ENCODE results near the gene KRT17.
"Not testable (repeated sequence)": the region's sequence is repeated elsewhere in the genome, so short reads cannot be mapped to it uniquely, and the experiment has no call there.

The KRT17 gene

DNA sequence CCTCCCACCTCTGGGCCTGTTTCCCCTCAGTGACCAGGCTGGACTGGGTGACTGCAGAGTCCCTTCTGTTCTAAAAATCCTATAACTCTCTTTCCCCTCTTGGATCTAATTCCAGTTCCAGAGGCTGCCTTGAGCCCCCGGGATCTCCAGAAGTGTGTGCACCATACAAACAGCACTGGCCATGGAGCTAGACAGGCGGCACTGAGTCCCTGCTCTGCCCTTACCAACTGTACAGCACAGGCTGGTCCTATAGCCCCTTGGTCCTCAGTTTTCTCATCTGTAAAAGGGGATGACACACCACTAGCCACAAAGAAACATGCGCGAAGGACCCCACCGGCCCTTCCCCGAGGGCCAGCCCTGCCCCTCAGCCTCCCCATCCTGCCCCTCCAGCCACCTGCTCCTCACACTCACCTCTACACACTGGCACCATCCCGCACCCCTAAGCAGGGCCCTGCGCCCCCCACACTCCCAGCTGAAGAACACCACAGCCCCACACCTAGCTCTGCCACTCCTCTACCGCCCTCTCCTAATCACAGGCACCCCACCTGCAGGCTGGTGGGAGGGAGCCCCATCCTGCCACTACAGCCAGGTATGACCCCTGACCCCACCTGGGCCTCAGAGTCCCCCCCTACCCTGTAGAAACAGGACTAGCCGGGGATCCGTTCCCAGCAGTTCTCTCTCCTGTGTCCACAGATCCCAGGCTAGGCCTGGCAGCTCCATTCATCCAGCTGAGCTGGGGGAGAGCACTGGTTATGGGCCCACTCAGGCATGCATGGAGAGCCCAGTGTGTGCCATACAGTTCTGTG lies 10.9 kb downstream of the KRT17 start:
- H3K9me3 ChIP-seq (ENCODE audit: control insufficient read depth in 1 of 2, low read length in 2 of 2) = no peaks in the 10 kb centered on the region
- H3K27me3 ChIP-seq (ENCODE audit: low read depth, low read length) = no peaks in the 10 kb centered on the region
- no peak overlapping the region for H3K4me3 ChIP-seq (ENCODE audit: low read depth in 1 of 2, low read length in 2 of 2)
- H3K27ac ChIP-seq (ENCODE audit: low read length) = no peak overlapping the region
- H3K36me3 ChIP-seq (ENCODE audit: control insufficient read depth in 1 of 2, insufficient read depth in 2 of 2, low read length in 2 of 2) = no peaks in the 10 kb centered on the region
- H3K4me1 ChIP-seq (ENCODE audit: control insufficient read depth in 1 of 2, insufficient read depth in 2 of 2, low read length in 2 of 2) = no peaks in the 10 kb centered on the region

DNA sequence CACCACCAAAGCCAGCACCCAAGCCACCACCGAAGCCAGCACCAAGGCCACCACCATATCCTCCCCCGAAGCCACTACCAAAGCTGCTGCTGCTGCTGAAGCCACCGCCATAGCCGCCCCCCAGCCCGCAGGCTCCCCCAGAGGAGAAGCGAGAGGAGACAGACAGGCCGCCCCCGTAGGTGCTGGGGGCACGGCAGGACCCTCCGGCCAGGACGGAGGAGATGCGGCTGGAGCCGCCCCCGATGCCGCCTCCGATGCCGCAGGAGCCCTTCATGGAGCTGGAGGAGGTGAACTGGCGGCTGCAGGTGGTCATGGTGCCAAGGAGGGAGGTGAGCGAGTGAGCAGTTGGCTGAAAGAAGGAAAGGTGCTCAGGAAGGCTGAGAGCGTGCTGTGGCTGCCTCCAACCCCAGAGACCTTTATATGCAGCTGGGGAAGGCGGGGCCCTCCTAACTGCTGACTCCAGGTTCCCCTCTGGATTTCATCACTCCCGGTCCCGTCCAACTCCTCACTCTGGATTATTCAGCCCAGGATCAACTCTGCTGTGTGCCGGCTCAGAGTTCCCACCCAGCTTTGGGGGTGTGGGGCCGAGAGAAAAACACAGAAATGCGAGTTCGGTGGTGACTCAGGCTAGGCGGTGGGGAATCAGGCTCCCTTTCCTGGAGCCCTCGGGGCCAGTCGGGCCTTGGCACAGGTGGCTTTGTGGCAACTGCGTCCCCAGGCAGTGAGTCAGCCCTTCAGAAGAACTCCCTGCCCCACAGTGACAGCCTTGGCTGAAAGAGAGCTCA lies 11.8 kb downstream of the KRT17 start, which contains the start of gene KRT16:
KRT16 (minus strand) TSS at position 392 of the 785 bp plus-strand sequence; CDS start at position 313, 79 bp downstream.
- H3K4me1 ChIP-seq (ENCODE audit: control insufficient read depth in 1 of 2, insufficient read depth in 2 of 2, low read length in 2 of 2); H3K36me3 ChIP-seq (ENCODE audit: control insufficient read depth in 1 of 2, insufficient read depth in 2 of 2, low read length in 2 of 2); H3K27me3 ChIP-seq (ENCODE audit: low read depth, low read length); H3K9me3 ChIP-seq (ENCODE audit: control insufficient read depth in 1 of 2, low read length in 2 of 2); H3K4me3 ChIP-seq (ENCODE audit: low read depth in 1 of 2, low read length in 2 of 2); H3K27ac ChIP-seq (ENCODE audit: low read length): not testable (repeated sequence)

DNA sequence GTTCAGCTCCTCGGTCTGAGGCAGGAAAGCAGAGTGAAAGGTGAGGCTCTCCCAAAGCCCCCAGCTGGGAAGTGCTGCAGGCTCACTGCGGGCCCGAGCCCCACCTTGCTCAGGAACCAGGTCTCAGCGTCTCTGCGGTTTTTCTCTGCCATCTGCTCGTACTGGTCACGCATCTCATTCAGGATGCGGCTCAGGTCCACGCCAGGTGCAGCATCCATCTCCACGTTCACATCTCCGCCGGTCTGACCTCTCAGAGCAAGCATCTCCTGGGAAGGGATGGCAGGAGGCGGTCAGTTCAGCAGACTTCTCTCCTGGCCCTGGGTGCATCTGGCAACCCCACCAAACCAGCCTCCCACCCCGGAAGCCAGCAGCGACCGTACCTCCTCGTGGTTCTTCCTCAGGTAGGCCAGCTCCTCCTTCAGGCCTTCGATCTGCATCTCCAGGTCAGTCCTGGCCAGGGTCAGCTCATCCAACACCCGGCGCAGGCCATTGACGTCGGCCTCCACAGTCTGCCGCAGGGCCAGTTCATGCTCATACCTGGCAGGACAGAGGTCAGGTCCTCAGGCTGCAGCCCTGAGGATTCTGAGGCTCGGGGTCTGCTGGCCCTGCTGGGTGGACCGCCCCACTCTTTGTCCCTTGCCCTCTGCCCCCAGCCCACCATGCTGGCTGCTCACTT lies 13.3 kb downstream of the KRT17 start:
- H3K36me3 ChIP-seq (ENCODE audit: control insufficient read depth in 1 of 2, insufficient read depth in 2 of 2, low read length in 2 of 2) = no peaks in the 10 kb centered on the region
- H3K27ac ChIP-seq (ENCODE audit: low read length) = no peak overlapping the region

DNA sequence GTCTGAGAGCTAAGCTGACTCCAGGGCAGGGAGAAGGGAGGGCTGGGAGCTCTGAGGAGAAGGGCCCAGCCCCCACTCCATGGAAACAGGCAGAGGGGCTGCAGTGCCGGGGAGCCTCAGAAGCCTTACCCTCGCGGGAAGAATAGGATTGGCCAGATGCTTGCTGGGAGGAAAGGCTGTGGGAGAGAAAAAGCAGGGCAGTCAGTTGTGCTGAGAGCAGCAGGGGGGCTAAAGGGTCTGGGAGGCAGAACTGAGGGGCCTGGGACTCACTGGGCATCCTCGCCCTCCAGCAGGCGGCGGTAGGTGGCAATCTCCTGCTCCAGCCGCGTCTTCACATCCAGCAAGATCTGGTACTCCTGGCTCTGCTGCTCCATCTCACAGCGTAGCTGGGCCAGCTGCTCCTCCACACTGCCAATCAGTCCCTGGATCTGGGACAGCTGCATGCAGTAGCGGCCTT lies 14.3 kb downstream of the KRT17 start:
- H3K36me3 ChIP-seq (ENCODE audit: control insufficient read depth in 1 of 2, insufficient read depth in 2 of 2, low read length in 2 of 2); H3K4me3 ChIP-seq (ENCODE audit: low read depth in 1 of 2, low read length in 2 of 2); H3K27me3 ChIP-seq (ENCODE audit: low read depth, low read length); H3K4me1 ChIP-seq (ENCODE audit: control insufficient read depth in 1 of 2, insufficient read depth in 2 of 2, low read length in 2 of 2); H3K27ac ChIP-seq (ENCODE audit: low read length): not testable (repeated sequence)
- H3K9me3 ChIP-seq (ENCODE audit: control insufficient read depth in 1 of 2, low read length in 2 of 2) = peaks cover 0 to 11% of the 10 kb centered on the region in 2 donors

More for the DNA sequence above, 13.3 kb downstream of the KRT17 start:
- Histone ChIP-seq H3K27me3 (ENCODE audit: low read depth, low read length) (no peaks in the 10 kb centered on the region), H3K4me3 (ENCODE audit: low read depth in 1 of 2, low read length in 2 of 2) (no peak overlapping the region), H3K9me3 (ENCODE audit: control insufficient read depth in 1 of 2, low read length in 2 of 2) (peaks cover 0 to 8% of the 10 kb centered on the region in 2 donors), H3K4me1 (ENCODE audit: control insufficient read depth in 1 of 2, insufficient read depth in 2 of 2, low read length in 2 of 2) (no peaks in the 10 kb centered on the region)

DNA sequence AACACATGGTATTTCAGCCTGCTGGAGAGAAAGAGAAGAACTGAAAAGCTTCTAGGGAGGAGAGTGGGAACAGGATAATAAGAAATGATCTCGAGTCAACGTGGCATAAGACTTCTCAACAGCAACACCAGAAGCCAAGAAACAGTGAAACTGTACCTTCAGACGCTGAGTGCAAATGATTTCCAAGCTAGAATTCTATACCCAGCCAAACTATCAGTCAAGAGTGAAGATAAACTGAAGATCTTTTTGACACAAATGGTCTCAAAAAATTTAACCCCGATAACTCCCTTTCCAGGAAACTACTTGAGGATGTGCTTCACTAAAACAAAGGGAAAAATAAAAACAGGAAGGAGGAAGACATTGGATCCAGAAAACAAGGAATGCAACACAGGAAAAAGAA lies 17.4 kb downstream of the KRT17 start:
- not testable (repeated sequence) for H3K27ac ChIP-seq (ENCODE audit: low read length); H3K36me3 ChIP-seq (ENCODE audit: control insufficient read depth in 1 of 2, insufficient read depth in 2 of 2, low read length in 2 of 2); H3K4me1 ChIP-seq (ENCODE audit: control insufficient read depth in 1 of 2, insufficient read depth in 2 of 2, low read length in 2 of 2); H3K27me3 ChIP-seq (ENCODE audit: low read depth, low read length)
- peaks cover 0 to 11% of the 10 kb centered on the region in 2 donors for H3K9me3 ChIP-seq (ENCODE audit: control insufficient read depth in 1 of 2, low read length in 2 of 2)
- H3K4me3 ChIP-seq (ENCODE audit: low read depth in 1 of 2, low read length in 2 of 2) = peak overlapping the region in 1 of 2 donors; percentile 32

DNA sequence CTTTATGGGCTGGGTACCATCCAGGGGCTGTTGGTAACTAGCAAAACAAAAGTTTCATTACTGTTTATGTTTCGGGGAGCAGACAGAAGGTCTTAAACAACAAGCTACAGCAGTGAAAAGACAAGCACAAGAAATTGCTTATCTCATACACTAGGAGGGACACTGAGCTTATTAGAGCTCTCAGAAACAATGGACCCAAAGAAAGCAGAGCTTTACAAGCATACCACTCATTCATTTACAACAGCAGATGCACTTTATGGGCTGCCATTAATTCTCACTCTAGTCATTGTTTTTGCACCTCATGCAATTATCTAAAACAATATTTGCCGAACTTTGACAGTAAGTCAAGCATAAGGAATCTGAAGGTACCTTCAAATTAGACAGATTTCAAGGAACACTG lies 21.9 kb downstream of the KRT17 start:
- H3K36me3 ChIP-seq (ENCODE audit: control insufficient read depth in 1 of 2, insufficient read depth in 2 of 2, low read length in 2 of 2) = no peaks in the 10 kb centered on the region
- no peak overlapping the region for H3K4me3 ChIP-seq (ENCODE audit: low read depth in 1 of 2, low read length in 2 of 2)
- no peak overlapping the region for H3K27ac ChIP-seq (ENCODE audit: low read length)
- peaks cover 0 to 11% of the 10 kb centered on the region in 2 donors for H3K9me3 ChIP-seq (ENCODE audit: control insufficient read depth in 1 of 2, low read length in 2 of 2)
- no peaks in the 10 kb centered on the region for H3K4me1 ChIP-seq (ENCODE audit: control insufficient read depth in 1 of 2, insufficient read depth in 2 of 2, low read length in 2 of 2)
- no peaks in the 10 kb centered on the region for H3K27me3 ChIP-seq (ENCODE audit: low read depth, low read length)

DNA sequence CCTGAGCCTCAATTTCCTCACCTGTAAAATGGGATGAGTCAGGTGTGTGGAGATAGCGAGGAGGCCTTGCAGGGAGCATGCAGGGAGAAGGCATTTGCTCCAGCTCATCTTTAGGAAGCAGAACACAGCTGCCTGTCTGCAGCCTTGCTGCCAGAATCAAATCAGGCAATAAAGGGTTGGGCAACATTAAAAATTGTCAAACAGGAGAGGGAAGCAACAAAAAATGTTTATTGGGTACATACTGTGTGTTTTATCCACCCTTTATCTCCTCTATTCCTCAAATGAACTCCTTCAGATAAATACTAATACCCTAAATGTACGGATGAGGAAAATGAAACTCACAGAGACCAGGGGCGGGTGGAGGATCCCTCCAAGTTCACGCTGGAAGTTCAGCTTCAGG lies 24.1 kb downstream of the KRT17 start:
- H3K4me3 ChIP-seq (ENCODE audit: low read depth in 1 of 2, low read length in 2 of 2) = no peak overlapping the region
- no peaks in the 10 kb centered on the region for H3K9me3 ChIP-seq (ENCODE audit: control insufficient read depth in 1 of 2, low read length in 2 of 2)
- H3K27me3 ChIP-seq (ENCODE audit: low read depth, low read length) = no peaks in the 10 kb centered on the region
- H3K27ac ChIP-seq (ENCODE audit: low read length) = no peak overlapping the region
- H3K36me3 ChIP-seq (ENCODE audit: control insufficient read depth in 1 of 2, insufficient read depth in 2 of 2, low read length in 2 of 2) = no peaks in the 10 kb centered on the region
- H3K4me1 ChIP-seq (ENCODE audit: control insufficient read depth in 1 of 2, insufficient read depth in 2 of 2, low read length in 2 of 2) = no peaks in the 10 kb centered on the region

DNA sequence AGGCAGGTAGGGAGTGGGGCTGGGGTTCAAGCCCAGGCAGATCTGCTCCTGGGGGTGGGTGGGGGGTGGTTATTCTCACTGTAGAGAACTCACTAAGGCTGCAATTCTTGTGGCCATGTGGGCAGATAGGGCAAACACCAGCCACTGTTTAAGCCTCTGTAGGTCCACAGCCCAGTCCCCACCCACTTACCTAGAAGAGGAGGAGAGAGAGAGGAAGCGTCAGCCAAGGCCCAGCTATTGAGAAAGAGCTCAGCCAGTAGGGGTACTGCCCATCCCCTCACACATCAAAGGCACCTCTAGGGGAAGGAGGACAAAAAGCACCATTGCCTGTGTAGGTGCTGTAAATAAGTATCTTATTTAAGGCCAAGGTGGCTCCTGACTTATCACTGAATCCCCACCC lies 24.7 kb downstream of the KRT17 start:
- Histone ChIP-seq H3K27ac (ENCODE audit: low read length) (no peak overlapping the region), H3K4me3 (ENCODE audit: low read depth in 1 of 2, low read length in 2 of 2) (no peak overlapping the region), H3K9me3 (ENCODE audit: control insufficient read depth in 1 of 2, low read length in 2 of 2) (no peaks in the 10 kb centered on the region), H3K4me1 (ENCODE audit: control insufficient read depth in 1 of 2, insufficient read depth in 2 of 2, low read length in 2 of 2) (no peaks in the 10 kb centered on the region), H3K36me3 (ENCODE audit: control insufficient read depth in 1 of 2, insufficient read depth in 2 of 2, low read length in 2 of 2) (no peaks in the 10 kb centered on the region), H3K27me3 (ENCODE audit: low read depth, low read length) (no peaks in the 10 kb centered on the region)

DNA sequence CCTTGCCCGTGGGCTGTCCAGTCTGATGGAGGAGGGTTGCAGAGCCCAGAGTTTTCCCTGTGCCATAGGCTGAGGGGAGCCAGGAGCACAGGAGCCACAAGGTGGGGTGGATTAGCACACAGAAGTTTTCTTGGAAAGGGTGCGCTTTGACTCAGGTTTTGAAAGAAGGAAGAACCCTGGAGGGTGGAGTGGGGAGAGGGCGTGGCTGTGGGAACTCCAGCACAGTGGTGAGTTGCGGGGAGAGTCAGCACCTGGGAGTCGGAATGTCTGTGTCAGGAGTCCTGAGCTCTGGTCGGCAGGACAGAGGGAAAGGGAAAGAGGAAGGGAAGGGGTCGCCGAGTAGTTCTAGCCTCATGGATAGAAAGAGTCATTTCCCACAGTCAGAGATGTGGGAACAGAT lies 28.8 kb downstream of the KRT17 start:
- H3K27me3 ChIP-seq (ENCODE audit: low read depth, low read length) = no peaks in the 10 kb centered on the region
- no peaks in the 10 kb centered on the region for H3K9me3 ChIP-seq (ENCODE audit: control insufficient read depth in 1 of 2, low read length in 2 of 2)
- H3K27ac ChIP-seq (ENCODE audit: low read length) = no peak overlapping the region
- no peaks in the 10 kb centered on the region for H3K36me3 ChIP-seq (ENCODE audit: control insufficient read depth in 1 of 2, insufficient read depth in 2 of 2, low read length in 2 of 2)
- H3K4me1 ChIP-seq (ENCODE audit: control insufficient read depth in 1 of 2, insufficient read depth in 2 of 2, low read length in 2 of 2) = no peaks in the 10 kb centered on the region
- no peak overlapping the region for H3K4me3 ChIP-seq (ENCODE audit: low read depth in 1 of 2, low read length in 2 of 2)

DNA sequence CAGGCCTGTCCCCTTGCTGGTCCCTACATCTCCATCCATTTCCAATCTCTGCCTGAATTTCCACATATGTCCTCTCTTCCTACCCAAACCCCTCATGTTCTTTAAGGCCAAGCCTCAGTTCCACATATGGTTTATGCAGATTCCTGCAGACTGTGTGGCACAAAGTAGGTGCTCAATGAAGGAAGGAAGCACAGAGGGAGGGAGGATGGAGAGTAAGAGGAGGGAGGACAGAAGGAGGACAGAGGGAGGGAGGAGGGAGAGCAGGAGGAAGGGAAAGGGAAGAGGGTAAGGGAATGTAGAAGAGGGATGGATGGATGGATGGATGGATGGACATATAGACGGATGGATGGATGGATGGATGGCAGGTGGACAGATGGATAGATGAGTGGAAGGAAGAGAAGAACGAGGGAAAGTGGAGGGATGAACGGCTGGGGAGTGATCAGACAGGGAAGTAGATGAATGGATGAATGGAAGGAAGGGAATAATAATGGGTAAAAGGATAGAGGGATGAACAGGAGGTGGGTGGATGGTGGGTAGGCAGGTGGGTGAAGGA lies 29.9 kb downstream of the KRT17 start:
- Histone ChIP-seq H3K27me3 (ENCODE audit: low read depth, low read length) (no peaks in the 10 kb centered on the region), H3K9me3 (ENCODE audit: control insufficient read depth in 1 of 2, low read length in 2 of 2) (no peaks in the 10 kb centered on the region), H3K36me3 (ENCODE audit: control insufficient read depth in 1 of 2, insufficient read depth in 2 of 2, low read length in 2 of 2) (no peaks in the 10 kb centered on the region), H3K4me3 (ENCODE audit: low read depth in 1 of 2, low read length in 2 of 2) (no peak overlapping the region), H3K4me1 (ENCODE audit: control insufficient read depth in 1 of 2, insufficient read depth in 2 of 2, low read length in 2 of 2) (no peaks in the 10 kb centered on the region), H3K27ac (ENCODE audit: low read length) (no peak overlapping the region)
